Activated naive CD4-positive, alpha-beta T cell treated with anti-CD3 and anti-CD28 coated beads, Interleukin-2, amount 10 ng/mL, durations not matched to agents 5 hours and 36 hours (primary cell): ENCODE measurements around the gene KRTAP9-6. TPM values are rescaled to one million over a fixed set of nuclear protein-coding genes. Genes with fewer than 3 reads are reported as not detected.

Source experiments
- total RNA-seq, 2 experiments: library from RNA; stranded (reverse); gene quantifications; one replicate each; pipeline ENCODE4 v1.2.3, GENCODE V29; 2021

The KRTAP9-6 gene, protein sequence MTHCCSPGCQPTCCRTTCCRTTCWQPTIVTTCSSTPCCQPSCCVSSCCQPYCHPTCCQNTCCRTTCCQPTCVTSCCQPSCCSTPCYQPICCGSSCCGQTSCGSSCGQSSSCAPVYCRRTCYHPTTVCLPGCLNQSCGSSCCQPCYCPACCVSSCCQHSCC
- not detected for total RNA-seq

DNA sequence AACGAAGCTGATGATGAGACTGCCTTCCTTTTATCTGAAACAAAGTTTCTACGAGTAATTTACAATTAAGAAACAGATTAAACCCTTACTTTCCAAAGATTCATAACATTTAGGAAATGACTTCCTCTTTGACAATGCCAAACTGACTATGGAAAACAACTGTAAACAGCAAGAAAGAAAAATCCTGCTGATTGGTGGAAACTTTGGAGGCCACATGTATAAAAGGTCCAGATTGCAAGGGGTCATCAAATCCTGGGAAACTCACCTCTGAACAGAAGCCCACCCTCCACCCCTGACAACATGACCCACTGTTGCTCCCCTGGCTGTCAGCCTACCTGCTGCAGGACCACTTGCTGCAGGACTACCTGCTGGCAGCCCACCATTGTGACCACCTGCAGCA, at the start of gene KRTAP9-6:
Gene KRTAP9-6, plus strand, starts transcription at position 301 of the 400 bp plus-strand sequence. Its CDS starts 0 bp downstream, at position 301.

DNA sequence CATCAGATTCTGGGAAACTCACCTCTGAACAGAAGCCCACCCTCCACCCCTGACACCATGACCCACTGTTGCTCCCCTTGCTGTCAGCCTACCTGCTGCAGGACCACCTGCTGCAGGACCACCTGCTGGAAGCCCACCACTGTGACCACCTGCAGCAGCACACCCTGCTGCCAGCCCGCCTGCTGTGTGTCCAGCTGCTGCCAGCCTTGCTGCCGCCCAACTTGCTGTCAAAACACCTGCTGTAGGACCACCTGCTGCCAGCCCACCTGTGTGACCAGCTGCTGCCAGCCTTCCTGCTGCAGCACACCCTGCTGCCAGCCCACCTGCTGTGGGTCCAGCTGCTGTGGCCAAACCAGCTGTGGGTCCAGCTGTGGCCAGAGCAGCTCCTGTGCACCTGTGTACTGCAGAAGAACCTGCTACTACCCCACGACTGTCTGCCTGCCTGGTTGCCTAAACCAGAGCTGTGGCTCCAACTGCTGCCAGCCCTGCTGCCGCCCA, 38.5 kb upstream of the KRTAP9-6 start, which contains the start of gene KRTAP9-2:
Gene KRTAP9-2, plus strand, starts transcription at position 51 of the 498 bp plus-strand sequence. Its CDS starts 7 bp downstream, at position 58.

DNA sequence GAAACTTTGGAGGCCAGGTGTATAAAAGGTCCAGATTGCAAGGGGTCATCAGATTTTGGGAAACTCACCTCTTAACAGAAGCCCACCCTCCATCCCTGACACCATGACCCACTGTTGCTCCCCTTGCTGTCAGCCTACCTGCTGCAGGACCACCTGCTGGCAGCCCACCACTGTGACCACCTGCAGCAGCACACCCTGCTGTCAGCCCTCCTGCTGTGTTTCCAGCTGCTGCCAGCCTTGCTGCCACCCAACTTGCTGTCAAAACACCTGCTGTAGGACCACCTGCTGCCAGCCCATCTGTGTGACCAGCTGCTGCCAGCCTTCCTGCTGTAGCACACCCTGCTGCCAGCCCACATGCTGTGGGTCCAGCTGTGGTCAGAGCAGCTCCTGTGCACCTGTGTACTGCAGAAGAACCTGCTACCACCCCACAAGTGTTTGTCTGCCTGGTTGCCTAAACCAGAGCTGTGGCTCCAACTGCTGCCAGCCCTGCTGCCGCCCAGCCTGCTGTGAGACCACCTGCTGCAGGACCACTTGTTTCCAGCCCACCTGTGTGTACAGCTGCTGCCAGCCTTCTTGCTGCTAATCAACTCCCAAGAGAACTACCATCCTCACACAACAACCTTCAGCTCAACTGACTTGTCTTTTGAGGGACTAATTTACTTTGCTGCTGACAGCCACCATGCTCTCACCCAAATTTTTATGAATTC, 32.6 kb upstream of the KRTAP9-6 start, which contains the start of gene KRTAP9-3:
Gene KRTAP9-3, plus strand, starts transcription at position 51 of the 707 bp plus-strand sequence. Its CDS starts 53 bp downstream, at position 104.

GRCh38 chr17:41237949-41238437, 27.2 kb upstream of the KRTAP9-6 start, which contains the start of gene KRTAP9-8:
TSS of gene KRTAP9-8 (plus strand) at chr17:41237999. CDS start at chr17:41238052, 53 bp downstream.

GRCh38 chr17:41249637-41250240, 15.4 kb upstream of the KRTAP9-6 start, which contains the start of gene KRTAP9-4:
TSS of gene KRTAP9-4 (plus strand) at chr17:41249687. CDS start at chr17:41249721, 34 bp downstream.

DNA sequence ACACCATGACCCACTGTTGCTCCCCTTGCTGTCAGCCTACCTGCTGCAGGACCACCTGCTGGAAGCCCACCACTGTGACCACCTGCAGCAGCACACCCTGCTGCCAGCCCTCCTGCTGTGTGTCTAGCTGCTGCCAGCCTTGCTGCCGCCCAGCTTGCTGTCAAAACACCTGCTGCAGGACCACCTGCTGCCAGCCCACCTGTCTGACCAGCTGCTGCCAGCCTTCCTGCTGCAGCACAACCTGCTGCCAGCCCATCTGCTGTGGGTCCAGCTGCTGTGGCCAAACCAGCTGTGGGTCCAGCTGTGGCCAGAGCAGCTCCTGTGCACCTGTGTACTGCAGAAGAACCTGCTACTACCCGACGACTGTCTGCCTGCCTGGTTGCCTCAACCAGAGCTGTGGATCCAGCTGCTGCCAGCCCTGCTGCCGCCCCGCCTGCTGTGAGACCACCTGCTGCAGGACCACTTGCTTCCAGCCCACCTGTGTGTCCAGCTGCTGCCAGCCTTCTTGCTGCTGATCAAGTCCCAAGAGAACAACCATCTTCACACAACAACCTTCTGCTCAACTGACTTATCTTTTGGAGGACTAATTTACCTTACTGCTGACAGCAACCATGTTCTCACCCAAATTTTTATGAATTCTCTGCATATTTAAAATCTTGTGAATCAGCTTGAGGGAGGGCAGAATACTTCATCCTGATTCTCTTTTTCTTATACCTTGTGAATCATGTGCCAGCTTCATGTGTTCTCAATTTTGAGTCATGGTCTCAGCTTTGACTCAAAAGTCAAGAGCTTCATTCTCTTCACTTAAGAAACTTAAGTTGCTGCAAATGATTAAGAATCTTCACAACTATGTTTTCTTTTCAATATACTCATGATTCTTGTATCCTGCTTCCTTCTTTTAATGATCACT, 9.5 kb upstream of the KRTAP9-6 start, which contains the start of gene KRTAP9-9:
Gene KRTAP9-9, plus strand, starts transcription at position 4 of the 910 bp plus-strand sequence.

GRCh38 chr17:41275648-41276190, 10.5 kb downstream of the KRTAP9-6 start, which contains the start of gene KRTAP9-7:
TSS of gene KRTAP9-7 (plus strand) at chr17:41275698. CDS start at chr17:41275698, 0 bp downstream.

DNA sequence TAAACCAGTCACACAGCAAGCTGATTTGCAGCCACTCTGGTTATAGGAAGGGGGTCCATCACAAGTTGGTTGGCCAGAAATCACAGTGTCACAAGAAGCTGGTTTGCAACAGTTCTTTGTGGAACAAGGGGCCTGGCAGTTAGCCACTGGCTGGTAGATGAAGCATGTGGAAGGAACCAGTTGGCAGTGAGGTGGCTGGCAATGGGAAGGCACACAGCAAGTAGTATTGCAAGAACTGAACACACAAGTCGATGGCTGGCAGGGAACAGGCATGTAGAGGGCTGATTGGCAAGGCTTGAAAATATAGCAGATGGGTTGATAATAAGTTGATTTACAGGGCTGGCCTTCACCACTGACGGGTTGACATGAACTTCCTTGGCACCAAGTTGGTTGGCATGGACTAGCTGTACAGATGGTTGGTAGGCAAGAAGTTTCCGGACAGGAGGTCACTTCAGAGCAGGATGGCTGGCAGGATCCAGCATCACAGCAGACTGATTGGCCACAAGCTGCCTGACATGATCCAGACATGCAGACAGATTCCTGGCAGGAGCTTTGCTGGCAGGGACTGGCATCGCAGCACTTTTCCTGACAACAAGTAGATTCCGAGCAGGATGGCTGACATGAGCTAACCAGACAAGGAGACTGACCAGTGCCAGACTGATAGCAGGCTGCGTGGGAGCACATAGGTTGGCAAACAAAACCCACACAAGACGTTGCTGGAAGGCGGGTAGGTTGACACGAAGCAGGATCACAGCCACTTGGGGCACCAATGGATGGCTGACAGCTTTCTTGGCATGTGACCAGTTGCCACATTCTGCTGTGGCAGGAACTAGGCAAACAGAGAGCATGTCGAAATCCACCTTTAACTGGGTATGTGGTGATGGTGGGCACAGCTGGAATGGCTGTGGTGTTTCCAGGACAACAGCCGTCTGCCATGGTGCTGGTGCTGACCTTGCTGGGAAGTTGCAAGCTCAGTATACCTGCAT, 37.0 kb downstream of the KRTAP9-6 start, which contains the start of gene KRTAP29-1:
Gene KRTAP29-1, minus strand, starts transcription at position 936 of the 986 bp plus-strand sequence. Its CDS starts 0 bp downstream, at position 936.

GRCh38 chr17:41308918-41309359, 43.8 kb downstream of the KRTAP9-6 start, which contains the start of gene KRTAP16-1:
TSS of gene KRTAP16-1 (minus strand) at chr17:41309309. CDS start at chr17:41309253, 56 bp downstream.

DNA sequence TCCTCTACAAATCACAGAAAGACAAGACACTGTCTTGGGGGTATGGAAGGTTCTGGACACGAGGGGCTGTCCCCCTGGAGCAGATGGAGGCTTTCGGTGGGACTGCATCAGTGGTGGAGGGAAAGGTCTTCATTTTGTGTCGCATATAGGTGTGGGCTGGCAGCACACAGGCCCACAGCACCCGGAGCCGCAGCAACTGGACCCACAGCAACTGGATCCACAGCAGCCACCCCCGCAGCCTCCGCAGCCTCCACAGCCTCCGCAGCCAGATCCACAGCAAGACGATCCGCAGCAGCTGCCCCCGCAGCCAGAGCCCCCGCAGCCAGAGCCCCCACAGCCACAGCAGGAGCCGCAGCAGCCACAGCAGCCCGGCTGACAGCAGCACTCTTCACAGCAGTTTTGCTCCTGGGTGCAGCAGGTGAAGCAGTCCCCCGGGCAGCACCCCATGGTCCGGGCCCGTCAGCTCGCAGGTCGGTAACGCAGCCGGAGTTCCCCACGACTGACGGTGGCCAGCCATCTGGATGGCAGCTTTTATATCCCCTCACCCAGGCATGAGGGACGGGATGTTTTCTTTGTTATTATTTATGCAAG, 50.1 kb downstream of the KRTAP9-6 start, which contains the start of gene KRTAP17-1:
Gene KRTAP17-1, minus strand, starts transcription at position 507 of the 591 bp plus-strand sequence. Its CDS starts 60 bp downstream, at position 447.

Other genes with a start within 250 kb of the KRTAP9-6 start
- gene KRTAP1-5, start 238.2 kb upstream of the KRTAP9-6 start, total RNA-seq: not detected
- not detected for gene KRTAP1-4, start 235.2 kb upstream of the KRTAP9-6 start, total RNA-seq
- not detected for gene KRTAP1-3, start 230.5 kb upstream of the KRTAP9-6 start, total RNA-seq
- not detected for gene KRTAP1-1, start 223.9 kb upstream of the KRTAP9-6 start, total RNA-seq
- gene KRTAP2-1, start 218.1 kb upstream of the KRTAP9-6 start, total RNA-seq: not detected
- not detected for gene KRTAP2-2, start 210.1 kb upstream of the KRTAP9-6 start, total RNA-seq
- not detected for gene KRTAP2-3, start 205.3 kb upstream of the KRTAP9-6 start, total RNA-seq
- not detected for gene KRTAP2-4, start 199.5 kb upstream of the KRTAP9-6 start, total RNA-seq
- not detected for gene KRTAP4-7, start 181.2 kb upstream of the KRTAP9-6 start, total RNA-seq
- not detected for gene KRTAP4-8, start 167.2 kb upstream of the KRTAP9-6 start, total RNA-seq
- not detected for gene KRTAP4-16, start 163.2 kb upstream of the KRTAP9-6 start, total RNA-seq
- gene KRTAP4-9, start 160.0 kb upstream of the KRTAP9-6 start, total RNA-seq: not detected
- not detected for gene KRTAP4-11, start 147.0 kb upstream of the KRTAP9-6 start, total RNA-seq
- gene KRTAP4-12, start 141.2 kb upstream of the KRTAP9-6 start, total RNA-seq: not detected
- gene KRTAP4-6, start 124.8 kb upstream of the KRTAP9-6 start, total RNA-seq: not detected
- gene KRTAP4-5, start 115.6 kb upstream of the KRTAP9-6 start, total RNA-seq: not detected
- gene KRTAP4-4, start 104.6 kb upstream of the KRTAP9-6 start, total RNA-seq: not detected
- gene KRTAP4-3, start 97.2 kb upstream of the KRTAP9-6 start, total RNA-seq: not detected
- gene KRTAP4-2, start 87.2 kb upstream of the KRTAP9-6 start, total RNA-seq: not detected
- gene KRTAP4-1, start 80.5 kb upstream of the KRTAP9-6 start, total RNA-seq: not detected
- gene KRTAP9-1, start 75.5 kb upstream of the KRTAP9-6 start, total RNA-seq: not detected
- gene KRTAP9-2, start 38.7 kb upstream of the KRTAP9-6 start, total RNA-seq: not detected
- not detected for gene KRTAP9-3, start 32.9 kb upstream of the KRTAP9-6 start, total RNA-seq
- gene KRTAP9-8, start 27.4 kb upstream of the KRTAP9-6 start, total RNA-seq: not detected
- gene KRTAP9-4, start 15.7 kb upstream of the KRTAP9-6 start, total RNA-seq: not detected
- gene KRTAP9-9, start 10.0 kb upstream of the KRTAP9-6 start, total RNA-seq: not detected
- gene KRTAP9-7, start 10.3 kb downstream of the KRTAP9-6 start, total RNA-seq: not detected
- under 1 TPM in 1 of 2 experiments, not detected in 1; 0.20 TPM for gene KRTAP29-1, start 37.5 kb downstream of the KRTAP9-6 start, total RNA-seq
- under 1 TPM in 1 of 2 experiments, not detected in 1; 0.14 TPM for gene KRTAP16-1, start 43.9 kb downstream of the KRTAP9-6 start, total RNA-seq
- not detected for gene KRTAP17-1, start 50.3 kb downstream of the KRTAP9-6 start, total RNA-seq
- not detected for gene KRT33A, start 85.5 kb downstream of the KRTAP9-6 start, total RNA-seq
- not detected for gene KRT33B, start 104.4 kb downstream of the KRTAP9-6 start, total RNA-seq
- gene KRT34, start 116.9 kb downstream of the KRTAP9-6 start, total RNA-seq: not detected
- gene KRT31, start 132.2 kb downstream of the KRTAP9-6 start, total RNA-seq: not detected
- not detected for gene KRT37, start 159.2 kb downstream of the KRTAP9-6 start, total RNA-seq
- not detected for gene KRT38, start 175.6 kb downstream of the KRTAP9-6 start, total RNA-seq
- gene KRT32, start 202.0 kb downstream of the KRTAP9-6 start, total RNA-seq: not detected
- gene KRT35, start 215.8 kb downstream of the KRTAP9-6 start, total RNA-seq: not detected
- gene KRT36, start 224.5 kb downstream of the KRTAP9-6 start, total RNA-seq: not detected
- gene KRT13, start 240.2 kb downstream of the KRTAP9-6 start, total RNA-seq: not detected